ENCODE measurements around the gene JAG2. TPM values are rescaled to one million over a fixed set of nuclear protein-coding genes. Genes with fewer than 3 reads are reported as not detected.
A peak's percentile ranks its signal among the peaks of the same experiment; 100 is the strongest.

JAG2 gene
- total RNA-seq, 3 donors from 2014 or later (not counting 1 experiment from before 2014, with no cell fraction given) = 3.5 to 6.6 (median 6.1) TPM

DNA sequence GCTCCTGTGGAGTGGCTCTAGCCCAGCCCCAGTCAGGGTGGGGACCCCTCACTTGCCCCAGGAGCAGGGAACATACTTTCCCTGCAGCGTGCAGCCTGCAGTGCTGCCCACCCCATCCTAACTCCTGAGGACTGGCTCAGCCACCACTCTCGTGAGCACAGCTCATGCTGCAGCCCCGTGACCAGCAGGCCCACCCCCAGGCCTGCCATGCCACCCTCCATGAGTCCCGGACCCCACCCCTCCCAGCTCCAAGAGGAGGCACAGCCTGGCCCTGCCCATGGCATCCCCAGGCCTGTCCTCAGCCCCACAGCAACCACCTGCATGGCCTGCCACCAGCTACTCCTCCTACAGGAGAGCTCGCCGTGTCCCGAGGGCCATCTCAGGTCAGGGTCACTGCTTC is 3.9 kb upstream of the JAG2 start:
- Mint-ChIP-seq H3K36me3 (no peaks in the 10 kb centered on the region), H3K9me3 (no peaks in the 10 kb centered on the region)
- no peaks in the 10 kb centered on the region for H3K9me3 ChIP-seq (ENCODE audit: control insufficient read depth, insufficient read depth, low read length)

DNA sequence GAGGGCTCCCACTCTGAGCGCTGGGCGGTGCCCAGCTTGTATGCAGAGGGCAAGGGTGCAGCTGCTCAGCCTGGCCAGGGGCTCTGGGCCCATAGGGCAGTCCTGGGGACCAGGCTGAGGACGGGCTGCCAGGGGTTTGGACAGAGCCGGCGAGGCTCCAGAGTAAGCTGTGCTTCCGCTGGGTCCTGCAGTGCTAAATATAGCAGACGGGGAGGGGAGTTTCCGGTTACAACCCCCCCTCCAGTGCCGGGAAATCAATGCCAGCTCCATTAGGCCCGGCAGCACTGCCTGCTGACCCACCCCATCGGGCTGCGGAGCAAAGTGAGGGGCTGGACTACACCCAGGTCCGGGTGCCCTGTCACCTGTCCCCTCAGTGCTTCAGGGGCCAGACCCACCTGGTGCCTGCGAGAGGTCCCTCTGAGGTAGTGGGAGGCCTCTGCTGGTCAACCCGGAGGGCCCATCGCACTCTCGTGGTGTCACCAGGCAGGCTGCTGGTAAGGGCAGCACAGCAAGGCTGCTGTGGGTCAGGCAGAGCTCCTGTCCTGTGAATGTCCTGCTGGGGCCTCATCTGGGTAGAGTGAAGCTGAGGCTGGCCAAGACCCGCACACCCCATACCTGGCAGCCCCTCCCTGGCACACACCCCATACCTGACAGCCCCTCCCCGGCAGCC is 2.6 kb upstream of the JAG2 start:
- WGBS (ENCODE audit: insufficient coverage) = 38% methylated on average over 19 of the region's 19 CpGs

More for the DNA sequence above, 3.9 kb upstream of the JAG2 start:
- Histone ChIP-seq H3K27ac (ENCODE audit: low read length) (no peak overlapping the region), H3K27me3 (ENCODE audit: control insufficient read depth, insufficient read depth, low read length) (peaks cover 18% of the 10 kb centered on the region), H3K4me3 (ENCODE audit: low read length) (no peak overlapping the region), H3K36me3 (ENCODE audit: control insufficient read depth, insufficient read depth, low read length) (no peaks in the 10 kb centered on the region), H3K4me1 (ENCODE audit: control insufficient read depth, insufficient read depth, low read length) (peaks cover 59% of the 10 kb centered on the region)
- peaks cover 9 to 44% of the 10 kb centered on the region in 2 donors for H3K4me1 Mint-ChIP-seq
- peaks cover 0 to 6% of the 10 kb centered on the region in 2 donors for H3K27me3 Mint-ChIP-seq (ENCODE audit: low read depth in 2 of 2)
- no peak overlapping the region for H3K4me3 Mint-ChIP-seq
- ATAC-seq (no peak), DNase-seq (no peak)
- intact Hi-C loops (cut with micrococcal nuclease) = no loop called here
- WGBS (ENCODE audit: insufficient coverage) = 81% methylated on average over 7 of the region's 7 CpGs
- no peak for TF ChIP-seq CTCF (IDR thresholded peaks at IDR 0.05)
- no peak overlapping the region for H3K27ac Mint-ChIP-seq

GRCh38 chr14:105169776-105170655 is 1.4 kb upstream of the JAG2 start:
- H3K9me3 ChIP-seq (ENCODE audit: control insufficient read depth, insufficient read depth, low read length) = no peaks in the 10 kb centered on the region
- H3K27ac Mint-ChIP-seq = peak overlapping the region in 1 of 2 donors; percentile 29
- intact Hi-C loops (cut with micrococcal nuclease) = loop anchor here (5.0 kb wide), 1 partner anchor 78 kb away; no protein-coding TSS in a partner anchor
- 68% methylated on average over 22 of the region's 22 CpGs for WGBS (ENCODE audit: insufficient coverage)
- no peak for ATAC-seq
- no peaks in the 10 kb centered on the region for H3K36me3 Mint-ChIP-seq
- no peak overlapping the region for H3K27ac ChIP-seq (ENCODE audit: low read length)
- H3K4me1 ChIP-seq (ENCODE audit: control insufficient read depth, insufficient read depth, low read length) = peaks cover 43% of the 10 kb centered on the region
- DNase-seq = no peak
- H3K27me3 ChIP-seq (ENCODE audit: control insufficient read depth, insufficient read depth, low read length) = peaks cover 23% of the 10 kb centered on the region
- H3K4me3 Mint-ChIP-seq = peak overlapping the region; percentile 84
- TF ChIP-seq CTCF (IDR thresholded peaks at IDR 0.05) = no peak
- no peaks in the 10 kb centered on the region for H3K36me3 ChIP-seq (ENCODE audit: control insufficient read depth, insufficient read depth, low read length)
- H3K9me3 Mint-ChIP-seq = no peaks in the 10 kb centered on the region
- peaks cover 0 to 19% of the 10 kb centered on the region in 2 donors for H3K27me3 Mint-ChIP-seq (ENCODE audit: low read depth in 2 of 2)
- no peak overlapping the region for H3K4me3 ChIP-seq (ENCODE audit: low read length)
- H3K4me1 Mint-ChIP-seq = peaks cover 4 to 31% of the 10 kb centered on the region in 2 donors

More for the DNA sequence above, 2.6 kb upstream of the JAG2 start:
- H3K9me3 Mint-ChIP-seq = no peaks in the 10 kb centered on the region
- H3K27ac Mint-ChIP-seq = no peak overlapping the region
- intact Hi-C loops (cut with micrococcal nuclease) = no loop called here
- peaks cover 5 to 36% of the 10 kb centered on the region in 2 donors for H3K4me1 Mint-ChIP-seq
- ATAC-seq (no peak), DNase-seq (no peak)
- H3K27me3 Mint-ChIP-seq (ENCODE audit: low read depth in 2 of 2) = peaks cover 0 to 15% of the 10 kb centered on the region in 2 donors
- TF ChIP-seq CTCF (IDR thresholded peaks at IDR 0.05) = no peak
- Histone ChIP-seq H3K27ac (ENCODE audit: low read length) (no peak overlapping the region), H3K4me3 (ENCODE audit: low read length) (no peak overlapping the region), H3K27me3 (ENCODE audit: control insufficient read depth, insufficient read depth, low read length) (peaks cover 23% of the 10 kb centered on the region), H3K36me3 (ENCODE audit: control insufficient read depth, insufficient read depth, low read length) (no peaks in the 10 kb centered on the region), H3K9me3 (ENCODE audit: control insufficient read depth, insufficient read depth, low read length) (no peaks in the 10 kb centered on the region), H3K4me1 (ENCODE audit: control insufficient read depth, insufficient read depth, low read length) (peaks cover 54% of the 10 kb centered on the region)
- H3K36me3 Mint-ChIP-seq = no peaks in the 10 kb centered on the region
- H3K4me3 Mint-ChIP-seq = peak overlapping the region; percentile 37

All from natural killer cell (primary cell).